Liver (tissue), 9 donors: Measurements from ENCODE around the gene ISX. TPM values are rescaled to one million over a fixed set of nuclear protein-coding genes. Genes with fewer than 3 reads are reported as not detected.

Experiments
- DNase-seq: peaks from one replicate; pipeline ENCODE4 v3.0.0-alpha.2; 2017; ENCODE audit warnings: low spot score
- H3K27ac ChIP-seq, 2 donors: one replicate each; pipeline ENCODE4 v1.7.0; 2013; ENCODE audit warnings: inconsistent platforms in 2 of 2, low read length in 2 of 2, control low read depth in 1 of 2, low read depth in 1 of 2, mild to moderate bottlenecking in 1 of 2
- H3K27me3 ChIP-seq, 4 donors: one replicate each; pipeline versions ENCODE4 v1.6.1 to v1.7.0; 2013; ENCODE audit warnings: low read length in 3 of 4, inconsistent platforms in 1 of 4, mild to moderate bottlenecking in 1 of 4, moderate library complexity in 1 of 4; ENCODE audit not compliant: control insufficient read depth in 4 of 4, insufficient read depth in 4 of 4
- H3K36me3 ChIP-seq, 4 donors: one replicate each; pipeline versions ENCODE4 v1.6.1 to v1.7.0; 2013; ENCODE audit warnings: low read length in 3 of 4, mild to moderate bottlenecking in 3 of 4, low read depth in 1 of 4, moderate library complexity in 1 of 4; ENCODE audit not compliant: control insufficient read depth in 4 of 4, insufficient read depth in 3 of 4
- H3K4me1 ChIP-seq, 4 donors: one replicate each; pipeline versions ENCODE4 v1.6.1 to v1.7.0; 2013; ENCODE audit warnings: low read length in 3 of 4, mild to moderate bottlenecking in 3 of 4, moderate library complexity in 1 of 4; ENCODE audit not compliant: control insufficient read depth in 4 of 4, insufficient read depth in 4 of 4
- H3K4me3 ChIP-seq, 3 donors: one replicate each; pipeline versions ENCODE4 v1.6.1 to v1.7.0; 2013; ENCODE audit warnings: low read length in 3 of 3, control low read depth in 1 of 3, low read depth in 1 of 3, mild to moderate bottlenecking in 1 of 3
- H3K9ac ChIP-seq, 2 donors: one replicate each; pipeline ENCODE4 v1.7.0; 2013; ENCODE audit warnings: low read length in 2 of 2, mild to moderate bottlenecking in 2 of 2, moderate library complexity in 2 of 2, control low read depth in 1 of 2, low read depth in 1 of 2
- H3K9me3 ChIP-seq, 4 donors: one replicate each; pipeline versions ENCODE4 v1.6.1 to v1.7.0; 2013; ENCODE audit warnings: low read length in 3 of 4; ENCODE audit not compliant: control insufficient read depth in 4 of 4
- ATF3 ChIP-seq: IDR thresholded peaks from 2 replicates; pipeline ENCODE4 v1.6.1; 2016; ENCODE audit warnings: antibody characterized with exemption
- CTCF ChIP-seq: fragments of 150-350 bp; IDR thresholded peaks from 2 replicates; pipeline ENCODE4 v1.5.1; 2017; ENCODE audit warnings: improper control_type of control experiment, low read depth, low read length; ENCODE audit not compliant: missing input control
- EGR1 ChIP-seq, 2 donors: IDR thresholded peaks; 2 replicates each; pipeline ENCODE4 v1.6.1; 2016 to 2018; ENCODE audit warnings: antibody characterized with exemption in 2 of 2, low read depth in 2 of 2
- FOXA1 ChIP-seq: IDR thresholded peaks from 2 replicates; pipeline ENCODE4 v1.6.1; 2016; ENCODE audit warnings: antibody characterized with exemption
- FOXA2 ChIP-seq: IDR thresholded peaks from 2 replicates; pipeline ENCODE4 v1.6.1; 2016; ENCODE audit warnings: antibody characterized with exemption
- GABPA ChIP-seq, 2 donors: IDR thresholded peaks in 1 of 2; conservative IDR thresholded peaks in 1 of 2; 2 replicates each; pipeline ENCODE4 v1.6.1; 2016; ENCODE audit warnings: antibody characterized with exemption in 2 of 2, mild to moderate bottlenecking in 1 of 2, moderate library complexity in 1 of 2
- HNF4A ChIP-seq, 2 donors: conservative IDR thresholded peaks; 2 replicates each; pipeline ENCODE4 v1.6.1; 2016; ENCODE audit warnings: antibody characterized with exemption in 2 of 2, mild to moderate bottlenecking in 2 of 2
- HNF4G ChIP-seq: IDR thresholded peaks from 2 replicates; pipeline ENCODE4 v1.6.1; 2016; ENCODE audit warnings: antibody characterized with exemption
- JUND ChIP-seq, 2 donors: IDR thresholded peaks; 2 replicates each; pipeline ENCODE4 v1.6.1; 2016; ENCODE audit warnings: antibody characterized with exemption in 2 of 2
- MAX ChIP-seq: IDR thresholded peaks from 2 replicates; pipeline ENCODE4 v1.6.1; 2016; ENCODE audit warnings: antibody characterized with exemption
- NR2F2 ChIP-seq: IDR thresholded peaks from 2 replicates; pipeline ENCODE4 v1.6.1; 2016; ENCODE audit warnings: antibody characterized with exemption
- RAD21 ChIP-seq, 2 donors: IDR thresholded peaks; 2 replicates each; pipeline ENCODE4 v1.6.1; 2016; ENCODE audit warnings: antibody characterized with exemption in 2 of 2, mild to moderate bottlenecking in 2 of 2
- REST ChIP-seq: IDR thresholded peaks from 2 replicates; pipeline ENCODE4 v1.6.1; 2016; ENCODE audit warnings: antibody characterized with exemption, mild to moderate bottlenecking
- RXRA ChIP-seq, 2 donors: IDR thresholded peaks; 2 replicates each; pipeline ENCODE4 v1.6.1; 2017 to 2018; ENCODE audit warnings: antibody characterized with exemption in 2 of 2, mild to moderate bottlenecking in 1 of 2
- SP1 ChIP-seq: IDR thresholded peaks from 2 replicates; pipeline ENCODE4 v1.6.1; 2018; ENCODE audit warnings: antibody characterized with exemption, mild to moderate bottlenecking
- TAF1 ChIP-seq: conservative IDR thresholded peaks from 2 replicates; pipeline ENCODE4 v1.6.1; 2016; ENCODE audit warnings: antibody characterized with exemption, mild to moderate bottlenecking
- YY1 ChIP-seq: IDR thresholded peaks from 2 replicates; pipeline ENCODE4 v1.6.1; 2016; ENCODE audit warnings: antibody characterized with exemption, mild to moderate bottlenecking
- ZBTB33 ChIP-seq: IDR thresholded peaks from 2 replicates; pipeline ENCODE4 v1.6.1; 2016; ENCODE audit warnings: antibody characterized with exemption
- WGBS: extraction: QIAGEN DNeasy Blood & Tissue Kit; methylation state at CpG from one replicate; pipeline ENCODE4 v1.1.7; 2013; 5-methylcytosine and 5-hydroxymethylcytosine counted together
- polyA plus RNA-seq, 2 donors: library from polyadenylated mRNA; stranded (reverse) in 1 of 2; unstranded in 1 of 2; fragments of 200-250 nt in 1 of 2; fragments of >200 nt in 1 of 2; fragmentation: Nextera tagmentation in 1 of 2; extraction: Ambion mirVana in 1 of 2; gene quantifications; one replicate each; pipeline versions ENCODE4 v1.2.1 to v1.2.3, GENCODE V29; 2013 to 2015
- total RNA-seq, 2 donors: library from RNA; depleted of rRNA; stranded (reverse); fragments of >200 nt; gene quantifications; one replicate each; pipeline ENCODE4 v1.2.3, GENCODE V29; 2014
- donor health status: healthy.
- donor health status: healthy.
- donor health status: healthy.
- donor health status: healthy.
- donor health status: healthy.

Gene ISX
- total and polyA plus RNA-seq, 4 donors = 0.03 to 2.7 TPM; not detected in 2

GRCh38 chr22:35116269-35116668, 50.3 kb downstream of the ISX start:
- DNase-seq = no peak
- Histone ChIP-seq H3K36me3 (no peaks in the 10 kb centered on the region), H3K9ac (no peak overlapping the region), H3K27me3 (peaks cover 0 to 2% (median 1%) of the 10 kb centered on the region in 4 donors), H3K27ac (no peak overlapping the region), H3K4me1 (no peaks in the 10 kb centered on the region), H3K4me3 (no peak overlapping the region), H3K9me3 (no peaks in the 10 kb centered on the region)
- TF ChIP-seq CTCF (no peak), FOXA2 (no peak), FOXA1 (no peak), JUND (IDR thresholded peaks at IDR 0.05) (no peak), EGR1 (IDR thresholded peaks at IDR 0.05; ENCODE audit: low read depth in 2 of 2) (no peak), ATF3 (no peak), RXRA (IDR thresholded peaks at IDR 0.05) (no peak), REST (no peak), HNF4G (no peak)
- WGBS = 68% methylated on average over 7 of the region's 7 CpGs

GRCh38 chr22:35116817-35117216, 50.9 kb downstream of the ISX start:
- H3K27ac ChIP-seq = no peak overlapping the region
- H3K9ac ChIP-seq = no peak overlapping the region
- H3K36me3 ChIP-seq = no peaks in the 10 kb centered on the region
- DNase-seq = no peak
- TF ChIP-seq MAX (no peak), NR2F2 (no peak), SP1 (no peak), RAD21 (IDR thresholded peaks at IDR 0.05) (no peak), FOXA2 (no peak), REST (no peak), HNF4A (conservative IDR thresholded peaks at IDR 0.05) (no peak), CTCF (no peak), EGR1 (IDR thresholded peaks at IDR 0.05; ENCODE audit: low read depth in 2 of 2) (no peak), YY1 (no peak), HNF4G (no peak), GABPA (IDR thresholded peaks at IDR 0.05 in 1 of 2, conservative IDR thresholded peaks at IDR 0.05 in 1 of 2) (no peak), ZBTB33 (no peak), TAF1 (no peak), JUND (IDR thresholded peaks at IDR 0.05) (no peak), ATF3 (no peak), RXRA (IDR thresholded peaks at IDR 0.05) (no peak)
- H3K4me1 ChIP-seq = no peaks in the 10 kb centered on the region
- H3K27me3 ChIP-seq = peaks cover 0 to 2% (median 1%) of the 10 kb centered on the region in 4 donors
- H3K4me3 ChIP-seq = no peak overlapping the region
- WGBS = 74% methylated on average over 9 of the region's 9 CpGs
- no peaks in the 10 kb centered on the region for H3K9me3 ChIP-seq
